ENCODE data around the gene DNAJB13.

The DNAJB13 gene

DNA sequence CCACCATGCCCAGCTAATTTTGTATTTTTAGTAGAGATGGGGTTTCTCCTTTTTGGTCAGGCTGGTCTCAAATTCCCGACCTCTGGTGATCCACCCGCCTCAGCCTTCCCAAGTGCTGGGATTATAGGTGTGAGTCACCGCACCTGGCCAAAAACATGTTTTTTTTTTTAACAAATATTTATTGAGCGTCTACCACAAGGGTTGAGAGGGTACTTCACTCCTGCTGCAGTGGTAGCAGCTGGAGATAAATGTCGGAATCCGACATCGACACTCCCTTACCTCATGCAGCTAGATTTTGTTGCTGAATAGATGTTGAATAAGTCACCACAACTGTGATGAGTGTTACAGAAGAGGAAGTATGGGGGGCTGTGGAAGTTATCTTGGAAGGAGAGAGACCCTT is 971 bp downstream of the DNAJB13 start:
- DNase-seq (ENCODE audit: low spot score), result no peak

- DNase-seq (ENCODE audit: low spot score), result no peak
Observed at GRCh38 chr11:73956876-73957653, 6.2 kb downstream of the DNAJB13 start.

DNA sequence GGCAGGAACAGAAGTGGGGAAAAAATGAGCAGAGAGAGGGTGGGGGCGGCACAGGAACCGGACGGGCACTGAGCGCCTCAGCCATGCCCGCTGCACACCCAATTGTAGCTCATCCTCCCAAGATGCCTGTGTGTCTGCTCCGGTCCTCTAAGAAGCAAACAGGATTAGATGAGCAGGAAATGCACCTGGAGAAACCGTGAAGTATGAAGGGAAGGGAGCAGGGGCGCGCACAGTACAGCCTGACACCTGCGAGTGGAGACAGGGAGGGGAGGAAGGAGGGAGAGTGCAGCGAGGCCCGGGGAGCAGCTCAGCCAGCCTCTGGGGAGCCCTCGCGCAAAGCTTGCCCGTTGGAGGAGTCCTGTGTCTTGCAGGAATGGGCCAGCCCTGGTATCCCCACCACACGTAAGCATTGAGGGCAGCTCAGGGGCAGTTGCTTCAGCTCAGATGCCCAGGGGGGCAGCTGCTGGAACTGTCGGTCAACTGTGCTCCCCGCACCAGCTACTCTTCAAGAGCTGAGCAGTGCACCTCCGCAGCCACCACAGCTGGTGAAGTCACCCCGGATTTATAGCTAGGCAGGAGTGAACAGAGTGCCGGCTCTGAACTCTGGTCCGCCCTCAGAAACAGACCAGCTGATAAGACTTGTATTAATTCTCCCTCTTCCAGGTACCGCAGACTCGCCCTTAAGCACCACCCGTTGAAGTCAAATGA is 7.0 kb downstream of the DNAJB13 start:
- DNase-seq (ENCODE audit: low spot score), result no peak

GRCh38 chr11:73958521-73959141 is 7.8 kb downstream of the DNAJB13 start:
- no peak for DNase-seq (ENCODE audit: low spot score)

DNA sequence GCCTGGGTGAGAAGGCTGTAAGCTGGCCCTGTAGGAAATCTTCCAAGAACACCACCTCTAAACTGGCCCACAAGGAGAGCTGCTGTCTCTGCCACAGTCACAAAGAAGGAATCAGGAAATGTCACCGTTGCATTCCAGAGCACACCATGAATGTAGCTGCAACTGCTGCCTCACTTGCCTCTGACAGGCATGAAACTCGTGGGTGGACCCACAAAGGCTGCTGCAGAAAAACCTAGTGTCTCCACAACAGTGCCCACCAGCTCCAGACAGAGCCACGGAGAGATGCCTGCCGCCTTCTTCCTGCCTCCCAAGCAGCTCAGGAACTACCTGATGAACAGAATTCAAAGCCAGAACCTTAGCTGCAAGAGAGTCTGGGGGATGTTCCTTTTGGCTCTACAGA is 10.5 kb downstream of the DNAJB13 start:
- no peak for DNase-seq (ENCODE audit: low spot score)

DNA sequence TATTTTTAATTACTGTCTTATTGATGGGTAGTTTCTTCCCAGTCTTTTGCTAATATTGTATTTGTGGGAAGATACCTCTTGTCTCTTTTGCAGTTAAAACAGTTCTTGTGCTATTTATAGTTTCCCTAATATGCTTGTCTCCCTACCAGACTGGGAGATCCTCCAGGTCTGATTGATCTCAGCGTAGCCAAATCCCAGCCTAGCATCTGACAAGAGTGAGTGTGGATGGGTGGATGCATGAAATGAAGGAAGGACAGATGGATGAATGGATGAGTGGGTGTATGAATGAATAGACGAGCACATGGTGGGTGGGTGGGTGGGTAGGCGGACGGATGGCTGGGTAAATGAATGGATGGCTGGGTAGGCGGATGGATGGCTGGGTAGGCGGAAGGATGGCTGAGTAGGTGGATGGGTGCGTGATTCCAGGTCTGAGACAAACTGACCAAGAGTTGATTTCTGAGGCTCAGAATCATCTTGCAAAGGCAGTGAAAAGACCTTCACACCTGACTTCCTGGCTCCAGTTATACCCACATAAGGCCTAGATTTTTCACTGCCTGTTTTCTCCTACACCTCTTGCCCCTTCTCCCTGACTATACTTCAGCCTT is 11.4 kb downstream of the DNAJB13 start:
- DNase-seq (ENCODE audit: low spot score), result peak; percentile 77

GRCh38 chr11:73963861-73964260 is 13.0 kb downstream of the DNAJB13 start:
- DNase-seq (ENCODE audit: low spot score), result no peak

DNA sequence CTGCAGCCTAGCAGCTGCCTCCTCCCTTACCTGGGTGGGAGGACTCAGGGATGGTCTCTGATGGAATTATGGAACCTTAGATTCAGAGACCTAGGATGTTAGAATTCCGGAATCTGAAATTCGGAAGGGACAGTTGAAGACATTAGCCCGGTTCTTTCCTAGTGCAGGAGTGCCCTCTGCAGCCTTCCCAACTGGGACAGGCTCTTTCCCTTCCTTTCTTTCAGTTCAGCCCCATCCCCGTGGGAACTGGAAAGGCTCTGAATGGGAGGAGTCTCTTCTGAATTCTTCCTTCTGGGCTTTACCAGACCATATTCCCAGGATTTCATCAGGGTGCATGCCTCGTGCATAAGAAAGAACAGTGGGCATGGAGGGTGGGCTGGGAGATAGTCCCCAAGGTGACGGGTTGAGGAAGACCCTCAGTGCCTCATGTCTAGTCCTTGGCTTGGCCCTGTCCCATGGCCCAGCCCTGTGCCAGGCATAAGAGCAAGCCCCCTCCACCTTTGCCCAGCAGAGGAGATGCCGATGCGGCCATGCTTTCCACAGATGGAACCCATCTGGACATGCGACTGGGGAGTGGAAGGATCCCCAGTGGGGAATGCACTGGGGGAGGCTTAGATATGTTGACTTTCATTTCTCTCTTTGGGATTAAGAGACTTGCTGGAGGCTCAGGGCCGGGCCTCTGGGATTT is 14.4 kb downstream of the DNAJB13 start:
- no peak for DNase-seq (ENCODE audit: low spot score)

- no peak for DNase-seq (ENCODE audit: low spot score)
Observed at GRCh38 chr11:73965764-73966121, 14.9 kb downstream of the DNAJB13 start.

DNA sequence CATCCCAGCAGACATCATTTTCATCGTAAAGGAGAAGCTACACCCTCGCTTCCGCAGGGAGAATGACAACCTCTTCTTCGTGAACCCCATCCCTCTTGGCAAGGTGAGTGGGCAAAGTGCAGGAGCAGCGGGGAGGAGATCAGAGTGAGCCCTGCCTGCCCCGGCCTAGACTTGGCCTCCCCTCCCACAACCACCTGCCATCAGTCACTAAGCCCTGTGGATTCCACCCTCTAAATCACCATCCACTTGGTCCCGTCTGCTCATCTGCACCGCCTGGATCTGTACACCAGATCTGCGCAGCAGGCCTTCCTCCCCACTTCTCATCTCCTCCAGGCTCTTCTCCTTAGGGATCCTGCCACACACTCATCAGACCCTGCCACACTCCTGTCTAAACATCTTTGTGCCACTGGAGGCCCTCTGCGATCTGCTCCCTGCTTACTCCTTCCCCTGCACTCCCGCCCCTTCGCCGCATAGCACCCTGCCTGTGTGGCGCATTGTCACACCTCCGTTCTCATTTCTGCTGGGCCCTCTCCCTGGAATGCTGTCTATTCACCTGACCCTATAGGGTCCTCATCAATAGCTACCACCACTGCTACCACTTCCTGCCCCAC is 17.6 kb downstream of the DNAJB13 start:
- DNase-seq (ENCODE audit: low spot score), result no peak

GRCh38 chr11:73969091-73969490 is 18.3 kb downstream of the DNAJB13 start:
- DNase-seq (ENCODE audit: low spot score), result no peak

DNA sequence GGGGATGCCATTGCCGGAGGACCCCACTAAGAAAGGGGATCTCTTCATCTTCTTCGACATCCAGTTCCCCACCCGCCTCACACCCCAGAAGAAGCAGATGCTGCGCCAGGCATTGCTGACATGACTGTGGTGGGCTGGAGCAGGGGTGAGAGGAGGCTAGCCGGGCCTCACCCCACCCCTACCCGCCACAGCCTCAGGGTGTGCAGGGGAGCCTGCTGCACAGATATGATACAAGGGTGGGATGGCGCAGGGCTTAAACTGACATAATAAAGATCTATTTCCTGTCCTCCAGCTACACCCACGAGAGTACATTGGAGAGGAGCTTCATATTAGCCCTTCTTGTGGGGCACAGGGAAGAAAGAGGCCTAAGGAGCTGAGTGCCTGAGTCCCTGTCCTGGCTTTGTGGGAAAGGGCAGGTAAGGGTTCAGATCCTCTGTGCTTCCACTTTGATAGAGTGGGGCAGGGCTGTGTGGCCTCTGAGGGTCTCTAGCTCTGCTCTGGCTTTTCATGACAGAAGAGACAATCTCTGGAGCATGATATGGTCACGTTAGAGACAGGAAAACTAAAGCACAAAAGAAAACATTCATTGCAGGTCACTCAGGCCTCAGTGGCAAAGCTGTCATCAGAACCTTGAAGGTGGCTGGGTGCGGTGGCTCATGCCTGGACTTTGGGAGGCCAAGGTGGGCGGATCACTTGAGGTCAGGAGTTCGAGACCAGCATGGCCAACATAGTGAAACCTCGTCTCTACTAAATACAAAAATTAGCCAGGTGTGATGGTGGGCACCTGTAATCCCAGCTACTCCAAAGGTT is 19.4 kb downstream of the DNAJB13 start:
- DNase-seq (ENCODE audit: low spot score), result no peak

DNA sequence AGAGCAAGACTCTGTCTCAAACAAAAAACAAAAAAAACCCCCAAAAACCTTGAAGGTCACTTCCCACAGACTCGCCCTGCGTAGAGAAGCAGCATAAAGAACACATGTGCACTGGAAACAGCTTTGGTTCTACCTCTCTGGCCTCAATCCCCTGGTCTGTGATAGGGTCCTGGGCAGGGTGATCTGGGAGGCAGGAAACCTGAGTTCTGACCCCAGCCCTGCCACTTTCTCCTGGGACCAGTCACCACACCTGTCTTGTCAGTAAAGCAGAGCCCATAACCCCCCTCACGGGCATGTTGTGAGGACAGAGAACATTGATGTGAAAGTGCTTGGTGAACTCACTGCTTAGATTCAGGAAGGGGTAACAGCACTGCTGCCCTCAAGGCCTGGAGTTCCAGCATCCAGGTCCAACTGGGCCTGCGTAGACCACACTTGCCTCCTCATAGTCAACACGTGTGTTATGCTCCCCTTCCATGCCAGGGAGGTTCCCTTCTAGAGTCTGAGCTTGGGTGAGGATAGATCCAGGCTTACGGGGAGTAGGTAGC is 20.4 kb downstream of the DNAJB13 start:
- no peak for DNase-seq (ENCODE audit: low spot score)

- DNase-seq (ENCODE audit: low spot score), result no peak
Observed at GRCh38 chr11:73972187-73972586, 21.4 kb downstream of the DNAJB13 start.

GRCh38 chr11:73972620-73973449 is 22.0 kb downstream of the DNAJB13 start:
- no peak for DNase-seq (ENCODE audit: low spot score)

DNA sequence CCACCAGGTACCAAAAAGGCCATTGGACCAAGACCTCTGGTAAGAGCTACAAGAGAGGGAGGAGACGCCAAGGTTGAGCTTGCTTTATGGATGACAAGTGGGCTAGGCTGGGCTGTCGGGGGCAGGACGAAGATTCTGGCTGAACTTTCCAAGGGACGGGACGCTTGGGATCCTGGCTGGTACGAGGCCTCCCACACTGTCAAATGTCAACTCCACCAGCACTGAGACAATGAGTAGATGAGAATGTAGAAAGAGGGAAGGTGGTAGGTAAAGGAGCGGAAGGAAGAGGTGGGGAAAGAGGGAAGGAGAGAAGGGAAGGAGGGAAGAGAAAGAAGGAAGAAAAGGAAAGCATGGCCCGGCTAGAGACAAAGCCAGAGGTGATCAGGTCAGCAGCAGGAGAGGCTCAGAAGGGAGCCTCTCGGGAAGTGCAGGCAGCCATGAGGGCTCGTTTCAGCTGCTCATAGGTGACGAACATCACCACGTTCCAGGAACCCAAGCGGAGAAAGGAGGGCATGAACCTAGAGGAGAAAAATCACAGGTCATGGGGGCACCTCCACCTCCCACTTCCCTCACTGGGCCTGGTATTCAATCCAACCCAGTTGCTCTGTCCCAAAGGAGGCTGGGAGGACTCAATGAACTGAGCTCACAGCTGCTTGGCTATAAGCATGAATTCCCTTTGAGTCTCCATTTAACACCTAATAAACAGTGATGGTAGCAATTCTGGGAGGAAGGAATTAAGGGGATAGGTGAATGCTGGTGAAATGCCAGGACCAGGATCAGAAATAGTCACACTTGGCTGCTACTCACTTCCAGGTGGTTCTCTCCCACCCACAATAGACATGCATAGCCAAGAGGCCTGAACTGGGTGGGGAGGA is 24.0 kb downstream of the DNAJB13 start:
- no peak for DNase-seq (ENCODE audit: low spot score)

DNA sequence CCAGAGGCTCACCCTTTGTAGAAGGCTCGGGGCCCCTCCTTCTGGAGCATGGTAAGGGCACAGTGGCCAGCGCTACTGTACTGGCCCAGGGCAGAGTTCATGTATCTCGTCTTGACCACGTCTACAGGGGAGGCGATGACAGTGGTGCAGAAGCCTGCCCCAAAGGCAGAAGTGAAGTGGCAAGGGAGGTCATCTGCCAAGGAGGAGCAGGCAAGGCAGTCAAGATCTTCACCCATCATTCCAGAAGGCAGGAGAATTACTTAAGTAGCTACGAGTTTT is 24.6 kb downstream of the DNAJB13 start:
- DNase-seq (ENCODE audit: low spot score), result no peak

DNA sequence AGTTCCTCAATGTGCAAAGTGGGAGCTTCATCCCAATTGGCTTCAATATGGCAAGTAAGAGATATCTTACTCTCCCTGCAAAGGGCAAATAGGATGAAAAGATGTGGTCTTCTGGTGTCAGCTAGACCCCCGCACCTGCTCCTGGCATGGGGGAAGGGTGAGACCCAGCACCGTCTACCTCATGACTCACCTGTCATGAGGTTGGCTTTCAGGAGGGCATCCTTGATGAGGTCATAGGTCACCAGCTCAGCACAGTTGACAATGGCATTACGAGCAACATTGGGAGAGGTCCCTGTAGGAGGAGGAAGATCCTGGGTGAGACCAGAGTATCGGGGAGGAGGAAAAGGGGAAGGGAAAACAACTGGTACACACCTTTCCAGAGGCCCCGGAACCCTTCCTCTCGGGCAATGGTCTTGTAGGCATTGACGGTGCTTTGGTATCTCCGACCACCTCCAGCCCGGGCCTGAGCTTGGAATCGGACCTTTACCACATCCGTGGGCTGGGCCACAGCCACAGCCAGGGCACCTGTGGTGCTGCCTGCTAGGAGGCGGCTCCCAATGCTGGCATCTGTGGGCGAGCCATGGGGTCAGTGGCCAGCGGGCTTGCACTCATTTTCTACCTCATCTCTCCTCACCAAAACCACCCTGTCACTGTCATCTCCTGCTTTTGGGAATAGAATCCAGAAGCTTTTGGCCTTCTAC is 25.8 kb downstream of the DNAJB13 start:
- no peak for DNase-seq (ENCODE audit: low spot score)
